Superior temporal gyrus (tissue), 1 donor: Measurements from ENCODE around the gene GRIPAP1.
A peak's percentile ranks its signal among the peaks of the same experiment; 100 is the strongest.

ENCODE experiments used
- DNase-seq: peaks from one replicate; pipeline ENCODE4 v3.0.0-alpha.2; 2016; ENCODE audit errors: extremely low spot score

GRIPAP1 gene

DNA sequence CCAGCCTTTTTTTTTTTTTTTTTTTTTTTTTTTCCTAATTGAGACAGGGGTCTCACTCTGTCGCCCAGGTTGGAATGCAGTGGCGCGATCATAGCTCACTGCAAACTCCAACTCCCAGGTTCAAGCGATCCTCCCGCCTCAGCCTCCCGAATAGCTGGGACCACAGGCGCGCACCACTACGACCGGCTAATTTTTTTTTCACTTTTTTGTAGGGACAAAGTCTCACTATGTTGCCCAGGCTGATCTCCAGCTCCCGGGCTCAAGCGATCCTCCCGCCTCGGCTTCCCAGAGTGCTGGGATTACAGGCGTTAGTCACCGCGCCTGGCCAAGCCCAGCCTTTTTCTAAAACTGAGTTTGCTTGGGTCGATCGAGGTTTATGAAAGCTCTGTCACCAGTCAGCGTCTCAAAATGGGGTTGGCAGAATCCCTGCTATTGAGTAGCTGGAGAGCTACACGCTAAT is 43.4 kb downstream of the GRIPAP1 start:
- DNase-seq = peak; percentile 13

- peak; percentile 94 for DNase-seq
Measured at GRCh38 chrX:48957827-48958634, 44.0 kb downstream of the GRIPAP1 start.

GRCh38 chrX:48957477-48957826 is 44.6 kb downstream of the GRIPAP1 start, which contains the start of gene OTUD5:
OTUD5 (minus strand) TSS chrX:48957607; CDS start chrX:48957570, 37 bp downstream.
- peak; percentile 55 for DNase-seq

DNA sequence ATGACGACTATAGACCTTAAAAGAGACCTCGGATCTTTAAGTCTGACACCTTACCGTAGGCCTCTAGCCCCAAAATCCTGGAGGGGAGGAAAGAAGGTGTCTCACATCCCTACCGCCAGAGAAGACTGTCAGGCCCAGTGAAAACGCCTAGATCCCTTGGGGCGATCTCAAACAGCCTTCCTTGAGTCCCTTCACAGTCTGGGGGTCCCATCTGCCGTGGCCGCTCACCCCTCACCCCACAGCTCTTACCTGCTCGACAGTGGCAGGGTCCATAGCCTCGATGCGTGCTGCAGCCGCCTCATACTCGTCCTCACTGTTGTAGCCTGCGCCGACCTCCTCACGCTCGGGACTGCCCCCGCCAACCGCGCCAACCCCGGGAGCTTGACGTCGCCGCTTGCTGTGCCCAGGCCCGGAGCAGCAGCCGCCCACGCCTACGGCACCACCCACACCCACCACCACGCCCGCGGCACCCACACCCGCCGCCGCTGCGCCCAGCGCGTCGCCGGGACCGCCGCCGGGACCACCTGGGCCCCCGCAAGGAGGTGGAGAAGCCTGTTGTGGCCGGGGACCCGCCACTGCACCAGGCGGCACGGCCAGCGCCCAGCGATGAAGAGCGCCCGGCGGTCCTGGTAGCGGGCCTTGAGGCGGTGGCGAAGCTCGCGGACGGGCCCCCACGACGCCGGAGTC is 45.2 kb downstream of the GRIPAP1 start:
- no peak for DNase-seq

- no peak for DNase-seq
Measured at GRCh38 chrX:48948589-48948988, 53.5 kb downstream of the GRIPAP1 start.

GRCh38 chrX:48945517-48946348 is 56.3 kb downstream of the GRIPAP1 start:
- DNase-seq = peak; percentile 33

- no peak for DNase-seq
Measured at GRCh38 chrX:48942895-48943294, 59.2 kb downstream of the GRIPAP1 start.

DNA sequence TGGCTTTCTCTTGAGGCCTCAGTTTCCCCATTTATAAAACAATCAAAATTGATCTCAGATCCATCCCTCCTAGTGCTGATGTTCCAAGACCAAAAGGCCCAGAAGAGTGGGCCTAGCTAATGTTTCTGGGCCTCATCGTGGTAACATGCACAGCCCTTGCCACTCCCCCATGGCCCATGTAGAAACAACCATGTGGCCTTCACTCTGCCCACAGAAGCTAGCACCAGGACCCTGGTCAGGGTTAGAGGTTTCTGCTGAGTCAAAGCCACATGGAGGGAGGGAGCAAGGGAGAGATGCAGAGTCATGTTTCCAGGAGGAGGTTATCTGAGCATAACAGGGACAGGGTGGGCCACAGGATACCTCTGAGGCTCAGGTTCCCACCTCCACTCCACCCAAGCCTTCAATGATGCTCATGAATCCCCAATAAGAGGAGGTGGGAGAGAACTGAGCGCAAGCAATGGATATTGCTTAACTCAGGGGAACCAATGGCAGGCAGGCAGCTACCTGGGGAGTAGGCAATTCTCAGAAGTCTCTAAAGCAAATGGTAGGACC is 61.6 kb downstream of the GRIPAP1 start:
- DNase-seq = no peak

DNA sequence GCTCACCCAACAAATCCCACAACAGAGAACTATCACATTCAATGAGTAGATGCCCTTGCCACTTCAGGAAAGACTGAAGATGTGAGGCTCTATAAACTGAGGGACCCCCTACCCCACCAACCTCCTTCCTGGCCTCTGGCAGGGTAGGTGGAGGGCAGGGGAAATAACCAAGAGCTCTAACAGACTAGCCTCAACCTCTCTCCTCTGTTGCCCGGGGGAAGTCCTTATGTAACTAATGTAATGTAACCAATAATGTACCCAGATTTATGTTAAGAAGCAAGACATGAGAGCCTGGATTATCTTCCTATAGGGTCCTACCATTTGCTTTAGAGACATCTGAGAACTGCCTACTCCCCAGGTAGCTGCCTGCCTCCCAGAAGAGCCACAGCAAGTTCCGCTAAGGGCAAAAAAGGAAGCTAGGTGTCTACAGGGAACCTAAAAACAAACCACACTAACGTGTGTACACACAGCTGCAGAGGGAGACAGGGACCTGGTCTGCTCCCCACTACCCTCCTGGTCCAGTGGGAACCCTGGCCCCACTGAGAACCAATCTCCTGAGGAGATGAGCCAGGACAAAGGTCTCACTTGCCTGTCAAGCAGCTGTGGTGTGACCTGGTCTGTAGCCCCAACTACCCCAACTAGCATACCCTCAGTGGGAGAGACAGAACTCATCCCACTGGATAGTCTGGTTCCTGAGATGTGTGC is 62.4 kb downstream of the GRIPAP1 start:
- DNase-seq = no peak

GRCh38 chrX:48938721-48939425 is 63.2 kb downstream of the GRIPAP1 start:
- DNase-seq = no peak

- no peak for DNase-seq
Measured at GRCh38 chrX:48937054-48937907, 64.8 kb downstream of the GRIPAP1 start.

- DNase-seq = no peak
Measured at GRCh38 chrX:48936429-48937053, 65.5 kb downstream of the GRIPAP1 start.

GRCh38 chrX:48935301-48935670 is 66.8 kb downstream of the GRIPAP1 start:
- DNase-seq = no peak

DNA sequence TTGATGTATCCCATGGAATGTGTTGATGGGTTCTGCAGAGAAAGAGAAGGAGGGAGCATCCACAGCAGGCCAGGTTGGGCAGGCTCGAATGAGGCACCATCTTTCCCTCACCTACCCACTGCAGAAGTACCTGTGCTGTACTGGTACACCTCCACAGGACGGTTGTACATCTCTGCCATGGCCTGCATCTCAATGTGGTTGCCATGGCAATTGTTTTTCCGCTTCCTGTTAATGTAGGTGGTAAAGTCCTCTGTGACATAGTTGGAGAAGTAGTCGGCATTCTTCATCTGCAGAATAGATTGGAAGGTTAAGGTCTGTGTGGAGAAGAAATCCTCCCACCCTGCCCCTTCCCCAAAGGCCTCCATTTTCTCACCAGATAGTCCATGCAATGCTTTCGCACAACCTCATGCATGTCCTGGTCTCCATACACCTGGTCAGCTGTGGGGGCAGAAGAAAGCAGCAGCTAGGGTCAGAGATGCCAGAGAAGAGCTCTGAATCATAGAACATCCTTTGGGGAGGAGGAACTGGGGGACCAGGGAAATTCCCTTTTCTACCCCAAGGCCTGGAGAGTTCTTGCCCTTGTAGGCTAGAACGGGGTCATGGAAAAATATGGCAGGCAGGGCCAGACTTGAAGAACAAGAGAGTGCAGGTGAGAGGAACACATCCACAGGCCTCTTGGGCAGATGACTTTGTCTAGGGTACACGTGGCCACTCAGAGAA is 67.3 kb downstream of the GRIPAP1 start:
- no peak for DNase-seq

DNA sequence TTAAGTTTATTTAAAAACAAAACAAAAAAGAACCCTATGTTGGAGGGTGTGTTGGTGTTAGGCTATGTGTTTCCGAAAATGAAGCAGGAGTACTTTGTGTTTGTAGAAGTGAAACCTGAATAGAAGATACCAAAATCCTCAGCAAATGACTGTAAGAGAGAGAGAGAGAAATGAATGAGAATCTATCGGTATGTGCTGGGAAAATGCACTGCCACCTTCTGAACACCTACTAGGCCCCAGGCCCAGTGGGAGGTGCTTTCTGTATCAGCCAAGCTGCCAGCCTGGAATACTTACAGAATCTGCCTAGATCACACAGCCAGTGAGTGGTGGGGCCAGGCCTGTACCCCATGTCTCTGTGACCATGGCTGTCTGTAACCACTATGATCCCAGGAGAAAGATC is 68.3 kb downstream of the GRIPAP1 start:
- no peak for DNase-seq

DNA sequence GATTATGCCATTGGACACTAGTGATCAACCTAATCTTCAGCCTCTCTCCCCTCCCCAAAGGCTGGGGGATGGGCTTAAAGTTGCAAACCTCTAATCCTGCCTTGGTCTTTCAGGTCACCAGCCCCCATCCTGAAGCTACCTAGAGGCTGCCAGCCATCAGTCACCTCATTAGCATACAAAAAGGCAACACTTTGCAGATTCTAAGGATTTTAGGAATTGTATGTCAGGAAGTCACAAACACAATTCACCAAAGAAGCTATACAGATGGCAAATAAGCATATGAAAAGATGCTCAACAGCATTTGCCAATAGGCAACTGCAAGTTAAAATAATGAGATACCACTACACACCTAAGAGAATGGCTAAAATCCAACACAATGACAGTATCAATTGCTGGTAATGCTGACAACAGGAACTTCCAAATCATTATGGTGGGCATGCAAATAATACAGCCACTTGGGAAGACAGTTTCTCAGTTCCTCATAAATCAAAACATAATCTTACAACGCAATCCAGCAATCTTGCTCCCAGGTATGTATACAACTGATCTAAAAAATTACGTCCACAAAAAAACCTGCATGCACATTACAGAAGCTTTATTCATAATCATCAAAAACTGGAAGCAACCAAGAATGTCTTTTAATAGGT is 74.2 kb downstream of the GRIPAP1 start:
- DNase-seq = no peak

DNA sequence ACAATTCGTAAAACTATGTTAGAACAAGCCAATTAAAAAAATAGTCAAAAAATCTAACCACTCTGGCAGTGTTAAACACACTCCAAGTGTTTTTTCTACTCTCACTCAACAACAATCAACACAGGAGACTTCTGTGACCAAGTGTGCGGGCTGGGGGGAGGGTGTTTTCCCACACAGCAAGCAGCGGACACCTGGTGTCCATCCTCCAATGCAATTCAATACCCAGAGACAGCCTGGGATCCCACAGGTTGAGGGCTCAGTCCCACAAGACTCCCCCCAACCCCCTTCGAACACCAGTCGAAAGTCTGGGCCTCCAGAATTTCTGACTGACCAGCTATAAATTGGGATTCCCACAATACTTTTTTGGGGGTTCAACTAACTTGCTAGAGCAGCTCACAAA is 74.9 kb downstream of the GRIPAP1 start:
- no peak for DNase-seq

DNA sequence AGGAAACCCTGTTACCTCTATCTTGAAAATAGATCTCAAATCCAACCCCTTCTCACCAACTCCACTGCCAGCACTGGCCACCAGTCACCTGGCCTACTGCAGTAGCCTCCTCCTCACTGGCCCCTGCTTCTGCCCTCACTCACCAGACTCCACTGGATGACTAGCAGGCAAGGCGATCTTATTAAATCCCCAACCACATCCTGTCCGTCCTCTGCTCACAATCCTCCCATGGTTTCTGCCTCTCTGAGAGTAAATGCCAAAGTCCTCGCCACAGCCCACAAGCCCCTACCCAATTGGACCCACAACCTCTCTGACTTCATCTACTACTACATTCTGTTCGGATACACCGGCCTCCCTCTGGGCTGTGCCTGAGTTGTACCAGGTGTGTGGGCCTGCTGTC is 77.8 kb downstream of the GRIPAP1 start:
- no peak for DNase-seq
